Omental fat pad (tissue), 4 donors: Measurements from ENCODE around the gene SH3RF1. TPM values are rescaled to one million over a fixed set of nuclear protein-coding genes. Genes with fewer than 3 reads are reported as not detected.

Source experiments
- ATAC-seq: fragments of 150-250 bp; one replicate; pipeline ENCODE4 v1.9.1; 2016; ENCODE audit warnings: mild to moderate bottlenecking, moderate library complexity; ENCODE audit not compliant: low FRiP score
- DNase-seq: peaks from one replicate; pipeline ENCODE4 v3.0.0-alpha.2; 2019; ENCODE audit warnings: low spot score
- CTCF ChIP-seq, 3 donors: fragments of 450-650 bp; IDR thresholded peaks; one replicate each; pipeline ENCODE4 v1.5.1; 2016 to 2017; ENCODE audit warnings: antibody characterized with exemption in 3 of 3, mild to moderate bottlenecking in 3 of 3, moderate library complexity in 2 of 3
- total RNA-seq, 4 donors: library from RNA; depleted of rRNA; stranded (reverse); fragments of >200 nt; gene quantifications; one replicate each; pipeline ENCODE4 v1.1.0, GENCODE V29; 2016

Gene SH3RF1
- total RNA-seq, 4 donors from 2014 or later = 15.9 to 28.5 (median 23.5) TPM

- DNase-seq = no peak
- ATAC-seq = no peak
- TF ChIP-seq CTCF (IDR thresholded peaks at IDR 0.05) = no peak
These were observed 50.3 kb downstream of the SH3RF1 start for GRCh38 chr4:169220447-169220846.

GRCh38 chr4:169219440-169219839 is 51.3 kb downstream of the SH3RF1 start:
- ATAC-seq (no peak), DNase-seq (no peak)
- no peak for TF ChIP-seq CTCF (IDR thresholded peaks at IDR 0.05)

- no peak for TF ChIP-seq CTCF (IDR thresholded peaks at IDR 0.05)
- DNase-seq (no peak), ATAC-seq (no peak)
These were observed 55.1 kb downstream of the SH3RF1 start for GRCh38 chr4:169215656-169216055.

GRCh38 chr4:169212981-169213380 is 57.8 kb downstream of the SH3RF1 start:
- no peak for ATAC-seq
- TF ChIP-seq CTCF (IDR thresholded peaks at IDR 0.05) = no peak
- DNase-seq = no peak

GRCh38 chr4:169210504-169211118 is 60.1 kb downstream of the SH3RF1 start:
- DNase-seq (no peak), ATAC-seq (no peak)
- no peak for TF ChIP-seq CTCF (IDR thresholded peaks at IDR 0.05)

- DNase-seq (no peak), ATAC-seq (no peak)
- no peak for TF ChIP-seq CTCF (IDR thresholded peaks at IDR 0.05)
These were observed 61.3 kb downstream of the SH3RF1 start for GRCh38 chr4:169209388-169209883.

- DNase-seq = no peak
- no peak for TF ChIP-seq CTCF (IDR thresholded peaks at IDR 0.05)
- ATAC-seq = peak; percentile 40
These were observed 62.2 kb downstream of the SH3RF1 start for GRCh38 chr4:169208516-169208915.
